Activated CD4-positive, alpha-beta T cell treated with anti-CD3 and anti-CD28 coated beads, Interleukin-2, amount 10 ng/mL, durations not matched to agents 24 days and 14 days (primary cell): Measurements from ENCODE around the gene CLCNKB. TPM values are rescaled to one million over a fixed set of nuclear protein-coding genes. Genes with fewer than 3 reads are reported as not detected.

ENCODE experiments used
- DNase-seq: peaks from one replicate; pipeline ENCODE4 v3.0.0; 2022
- H3K27ac Mint-ChIP-seq: one replicate; pipeline ENCODE4 v1.8.0; 2022; ENCODE audit warnings: mild to moderate bottlenecking, mixed read lengths
- H3K27me3 Mint-ChIP-seq: one replicate; pipeline ENCODE4 v1.8.0; 2022; ENCODE audit warnings: mixed read lengths
- H3K36me3 Mint-ChIP-seq: one replicate; pipeline ENCODE4 v1.8.0; 2022; ENCODE audit warnings: low read depth, mild to moderate bottlenecking, mixed read lengths
- H3K4me1 Mint-ChIP-seq: one replicate; pipeline ENCODE4 v1.8.0; 2021; ENCODE audit warnings: mixed read lengths
- H3K4me3 Mint-ChIP-seq: one replicate; pipeline ENCODE4 v1.8.0; 2022; ENCODE audit warnings: mild to moderate bottlenecking, moderate library complexity, mixed read lengths
- H3K9me3 Mint-ChIP-seq: one replicate; pipeline ENCODE4 v1.8.0; 2021; ENCODE audit warnings: mixed read lengths
- intact Hi-C: fragments of 100-400 bp; cut with micrococcal nuclease; formaldehyde crosslinking; loops from one replicate; pipeline ENCODE4 v1.15.1; 2023
- total RNA-seq: library from RNA; stranded (reverse); gene quantifications from 2 replicates; pipeline ENCODE4 v1.2.3, GENCODE V29; 2022

The CLCNKB gene
- total RNA-seq, 1 donor from 2014 or later, result not detected

GRCh38 chr1:16075337-16076030 is 31.9 kb downstream of the CLCNKB start:
- intact Hi-C loops, result loop anchor here (10.0 kb wide), 1 partner anchor 289 kb away; the partner anchor contains the start of gene SZRD1
- DNase-seq, result no peak
- H3K9me3 Mint-ChIP-seq, result no peaks in the 10 kb centered on the region
- peaks cover 17% of the 10 kb centered on the region for H3K4me1 Mint-ChIP-seq
- H3K4me3 Mint-ChIP-seq, result no peak overlapping the region
- H3K27ac Mint-ChIP-seq, result no peak overlapping the region
- H3K36me3 Mint-ChIP-seq, result no peaks in the 10 kb centered on the region
- peaks cover 21% of the 10 kb centered on the region for H3K27me3 Mint-ChIP-seq

- Mint-ChIP-seq H3K27me3 (peaks cover 21% of the 10 kb centered on the region), H3K4me3 (no peak overlapping the region), H3K9me3 (no peaks in the 10 kb centered on the region), H3K36me3 (no peaks in the 10 kb centered on the region), H3K4me1 (peaks cover 17% of the 10 kb centered on the region), H3K27ac (no peak overlapping the region)
- DNase-seq, result no peak
- intact Hi-C loops, result loop anchor here (10.0 kb wide), 1 partner anchor 289 kb away; the partner anchor contains the start of gene SZRD1
These were observed 32.7 kb downstream of the CLCNKB start for GRCh38 chr1:16076031-16076864.

GRCh38 chr1:16076865-16077238 is 33.3 kb downstream of the CLCNKB start:
- no peaks in the 10 kb centered on the region for H3K36me3 Mint-ChIP-seq
- no peak for DNase-seq
- intact Hi-C loops, result loop anchor here (10.0 kb wide), 1 partner anchor 288 kb away; the partner anchor contains the start of gene SZRD1
- H3K4me3 Mint-ChIP-seq, result no peak overlapping the region
- no peaks in the 10 kb centered on the region for H3K9me3 Mint-ChIP-seq
- no peak overlapping the region for H3K27ac Mint-ChIP-seq
- H3K4me1 Mint-ChIP-seq, result peaks cover 17% of the 10 kb centered on the region
- peaks cover 20% of the 10 kb centered on the region for H3K27me3 Mint-ChIP-seq

- H3K9me3 Mint-ChIP-seq, result no peaks in the 10 kb centered on the region
- intact Hi-C loops, result loop anchor here (10.0 kb wide), 1 partner anchor 287 kb away; the partner anchor contains the start of gene SZRD1
- peaks cover 17% of the 10 kb centered on the region for H3K4me1 Mint-ChIP-seq
- no peak overlapping the region for H3K4me3 Mint-ChIP-seq
- H3K27ac Mint-ChIP-seq, result no peak overlapping the region
- H3K27me3 Mint-ChIP-seq, result peaks cover 13% of the 10 kb centered on the region
- no peaks in the 10 kb centered on the region for H3K36me3 Mint-ChIP-seq
- no peak for DNase-seq
These were observed 34.0 kb downstream of the CLCNKB start for GRCh38 chr1:16077406-16078245.

GRCh38 chr1:16078925-16079656 is 35.5 kb downstream of the CLCNKB start:
- H3K27me3 Mint-ChIP-seq, result peaks cover 6% of the 10 kb centered on the region
- peak overlapping the region; percentile 87 for H3K27ac Mint-ChIP-seq
- DNase-seq, result peak; percentile 93
- no peaks in the 10 kb centered on the region for H3K36me3 Mint-ChIP-seq
- H3K4me3 Mint-ChIP-seq, result peak overlapping the region; percentile 75
- H3K9me3 Mint-ChIP-seq, result no peaks in the 10 kb centered on the region
- peaks cover 12% of the 10 kb centered on the region for H3K4me1 Mint-ChIP-seq
- intact Hi-C loops, result loop anchor here (1.0 to 10.0 kb wide), 3 partner anchors 108 to 286 kb away; partner anchors contain the start of gene SZRD1

- Mint-ChIP-seq H3K36me3 (no peaks in the 10 kb centered on the region), H3K27ac (no peak overlapping the region), H3K27me3 (no peaks in the 10 kb centered on the region), H3K4me1 (peaks cover 9% of the 10 kb centered on the region), H3K4me3 (no peak overlapping the region), H3K9me3 (no peaks in the 10 kb centered on the region)
- DNase-seq, result no peak
- intact Hi-C loops, result no loop called here
These were observed 37.0 kb downstream of the CLCNKB start for GRCh38 chr1:16080422-16081150.

GRCh38 chr1:16081636-16082035 is 38.1 kb downstream of the CLCNKB start:
- intact Hi-C loops, result no loop called here
- no peaks in the 10 kb centered on the region for H3K9me3 Mint-ChIP-seq
- no peaks in the 10 kb centered on the region for H3K27me3 Mint-ChIP-seq
- H3K27ac Mint-ChIP-seq, result no peak overlapping the region
- peaks cover 9% of the 10 kb centered on the region for H3K4me1 Mint-ChIP-seq
- DNase-seq, result no peak
- no peak overlapping the region for H3K4me3 Mint-ChIP-seq
- H3K36me3 Mint-ChIP-seq, result no peaks in the 10 kb centered on the region

GRCh38 chr1:16082283-16083038 is 38.9 kb downstream of the CLCNKB start:
- DNase-seq, result peak; percentile 90
- Mint-ChIP-seq H3K4me3 (no peak overlapping the region), H3K4me1 (peaks cover 9% of the 10 kb centered on the region), H3K9me3 (no peaks in the 10 kb centered on the region), H3K36me3 (no peaks in the 10 kb centered on the region), H3K27me3 (no peaks in the 10 kb centered on the region), H3K27ac (peak overlapping the region; percentile 60)
- intact Hi-C loops, result no loop called here

GRCh38 chr1:16083486-16083885 is 39.9 kb downstream of the CLCNKB start:
- Mint-ChIP-seq H3K36me3 (no peaks in the 10 kb centered on the region), H3K9me3 (no peaks in the 10 kb centered on the region), H3K4me3 (no peak overlapping the region), H3K27me3 (peaks cover 2% of the 10 kb centered on the region), H3K27ac (no peak overlapping the region), H3K4me1 (peaks cover 6% of the 10 kb centered on the region)
- DNase-seq, result no peak
- intact Hi-C loops, result no loop called here

- no peak overlapping the region for H3K4me3 Mint-ChIP-seq
- intact Hi-C loops, result no loop called here
- H3K4me1 Mint-ChIP-seq, result no peaks in the 10 kb centered on the region
- H3K27ac Mint-ChIP-seq, result no peak overlapping the region
- H3K36me3 Mint-ChIP-seq, result no peaks in the 10 kb centered on the region
- DNase-seq, result no peak
- H3K27me3 Mint-ChIP-seq, result peaks cover 2% of the 10 kb centered on the region
- no peaks in the 10 kb centered on the region for H3K9me3 Mint-ChIP-seq
These were observed 41.9 kb downstream of the CLCNKB start for GRCh38 chr1:16085522-16085921.

GRCh38 chr1:16087733-16088132 is 44.2 kb downstream of the CLCNKB start:
- H3K36me3 Mint-ChIP-seq, result no peaks in the 10 kb centered on the region
- H3K27ac Mint-ChIP-seq, result no peak overlapping the region
- H3K4me3 Mint-ChIP-seq, result no peak overlapping the region
- intact Hi-C loops, result no loop called here
- no peaks in the 10 kb centered on the region for H3K4me1 Mint-ChIP-seq
- H3K27me3 Mint-ChIP-seq, result peaks cover 2% of the 10 kb centered on the region
- no peaks in the 10 kb centered on the region for H3K9me3 Mint-ChIP-seq
- DNase-seq, result no peak

- no peak overlapping the region for H3K27ac Mint-ChIP-seq
- intact Hi-C loops, result no loop called here
- H3K4me1 Mint-ChIP-seq, result no peaks in the 10 kb centered on the region
- H3K27me3 Mint-ChIP-seq, result peaks cover 2% of the 10 kb centered on the region
- no peak for DNase-seq
- H3K36me3 Mint-ChIP-seq, result no peaks in the 10 kb centered on the region
- no peak overlapping the region for H3K4me3 Mint-ChIP-seq
- H3K9me3 Mint-ChIP-seq, result no peaks in the 10 kb centered on the region
These were observed 44.8 kb downstream of the CLCNKB start for GRCh38 chr1:16088351-16088911.
